Stimulated activated CD8-positive, alpha-beta memory T cell treated with anti-CD3 and anti-CD28 coated beads, Interleukin-4, amount 100 ng/mL, for 1 hour (primary cell): ENCODE data around the gene CDH22.

Experiments
- DNase-seq, 2 donors: peaks; one replicate each; pipeline ENCODE4 v3.0.0-alpha.2; 2020; ENCODE audit warnings: low read depth in 2 of 2, low spot score in 1 of 2

The CDH22 gene

GRCh38 chr20:46268662-46269061 is 39.6 kb downstream of the CDH22 start:
- no peak for DNase-seq

DNA sequence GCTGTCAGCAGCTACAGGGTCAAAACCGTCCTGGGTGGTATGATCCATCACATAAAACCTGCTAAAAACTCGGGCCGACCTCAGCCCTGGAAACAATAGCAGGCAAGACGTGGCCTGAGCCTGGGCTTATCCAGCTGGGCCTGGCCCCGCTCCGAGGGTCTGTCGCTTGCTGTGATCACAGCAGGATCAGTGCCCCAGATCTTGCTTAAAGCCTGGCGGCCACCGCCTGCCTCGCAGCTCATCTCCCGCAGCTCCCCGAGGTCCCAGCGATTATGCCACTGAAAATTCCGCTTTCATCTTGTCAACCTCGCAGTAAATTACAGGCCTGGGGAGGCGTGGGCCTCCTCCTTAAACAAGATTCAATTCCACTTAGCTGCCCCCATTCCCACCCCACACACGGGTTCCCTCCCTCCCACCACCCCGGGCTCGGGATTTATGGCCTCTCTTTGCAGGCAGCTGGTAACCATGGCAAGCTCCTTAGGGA is 40.1 kb downstream of the CDH22 start:
- DNase-seq, result no peak

GRCh38 chr20:46267108-46268105 is 40.9 kb downstream of the CDH22 start:
- no peak for DNase-seq

DNA sequence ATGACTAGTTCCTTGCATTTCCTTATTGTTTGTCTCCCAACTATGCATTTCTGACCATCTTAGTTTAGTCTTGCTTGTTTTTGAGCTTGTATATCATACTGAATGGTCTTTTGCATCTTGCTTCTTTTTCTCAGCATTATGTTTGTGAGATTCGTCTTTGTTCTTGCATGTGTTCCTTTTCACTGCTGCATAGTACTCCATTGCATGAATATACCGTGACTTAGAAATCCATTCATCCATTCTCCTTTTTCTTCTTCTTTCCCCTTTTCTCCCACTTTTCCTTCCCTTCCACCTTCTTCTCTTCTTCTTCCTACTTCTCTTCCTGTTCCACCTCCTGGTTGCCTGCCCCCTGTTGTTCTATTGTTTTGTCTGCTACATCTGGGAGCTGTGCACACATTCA is 42.8 kb downstream of the CDH22 start:
- no peak for DNase-seq

DNA sequence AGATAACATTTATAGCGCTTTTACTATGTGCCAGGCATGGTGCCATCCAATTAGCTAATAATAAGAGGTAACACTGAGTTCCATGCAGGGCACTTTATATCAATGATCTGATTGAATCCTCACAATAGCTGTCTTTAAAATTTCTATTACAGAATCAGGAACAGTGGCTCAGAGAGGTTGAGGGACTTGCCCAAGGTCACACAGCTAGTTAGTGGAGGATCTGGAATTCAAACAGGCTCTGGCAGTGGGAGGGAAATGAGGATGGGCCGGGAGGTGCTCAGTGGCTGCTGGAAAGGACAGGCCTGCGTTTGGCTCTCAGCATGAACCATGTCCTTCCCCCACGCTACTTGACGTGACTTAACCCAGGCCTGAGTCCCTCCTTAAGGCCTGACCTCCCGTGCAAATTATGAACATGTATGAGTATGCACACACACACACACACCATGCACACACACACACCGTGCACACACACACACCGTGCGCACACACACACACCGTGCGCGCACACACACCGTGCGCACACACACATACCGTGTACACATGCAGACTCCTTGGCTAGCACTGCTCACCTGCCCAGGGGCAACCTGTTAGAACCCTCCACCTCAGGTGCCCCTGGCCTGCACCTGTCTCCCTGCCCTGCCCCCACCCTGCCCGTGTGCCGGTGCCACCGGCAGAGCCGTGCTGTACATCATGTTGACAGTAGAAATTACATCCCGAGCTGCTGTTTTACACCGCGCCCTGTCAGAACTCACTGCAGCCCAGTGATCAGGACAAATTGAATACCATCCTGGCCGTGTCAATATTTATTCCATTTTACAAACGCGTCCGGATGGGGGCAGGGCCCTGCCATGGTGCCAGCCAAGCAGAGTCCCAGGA is 43.7 kb downstream of the CDH22 start:
- no peak for DNase-seq

DNA sequence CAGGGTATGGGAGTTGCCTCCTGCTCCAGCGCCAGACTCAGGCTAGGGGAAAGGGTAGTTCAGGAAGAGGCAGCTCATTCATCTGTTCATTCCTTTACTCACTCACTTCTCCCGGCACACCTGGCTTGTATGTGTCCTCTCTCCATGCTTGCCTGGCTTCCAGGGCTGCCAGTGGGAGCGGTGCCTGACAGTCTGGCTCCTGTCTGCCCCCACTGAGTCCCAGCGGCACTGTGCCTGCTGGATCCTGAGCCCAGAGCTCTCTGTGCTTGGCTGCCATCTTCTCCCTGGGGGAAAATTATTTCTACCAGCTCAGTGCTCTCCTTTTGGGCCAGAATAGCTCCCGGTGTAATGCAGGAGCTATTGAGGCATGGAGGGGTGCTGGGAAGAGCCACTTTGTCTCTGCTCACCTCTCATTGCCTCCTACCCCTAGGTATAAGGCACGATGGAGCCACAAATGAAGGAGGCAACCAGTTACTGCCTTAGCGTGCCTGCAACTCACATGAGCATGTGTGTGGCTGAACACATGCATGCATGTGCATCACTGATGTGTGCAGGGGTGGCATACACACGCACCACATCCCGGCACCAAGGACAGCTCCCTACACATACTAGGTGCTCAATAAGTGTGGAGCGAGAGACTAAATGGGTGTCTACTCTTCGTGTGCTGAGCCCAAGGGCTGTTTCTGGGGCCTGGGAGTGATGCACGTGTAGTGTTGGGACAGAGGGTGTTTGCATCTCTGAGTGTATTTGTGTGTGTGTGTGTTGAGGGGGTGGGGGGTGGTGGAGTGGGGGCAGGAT is 46.6 kb downstream of the CDH22 start:
- DNase-seq, result no peak

DNA sequence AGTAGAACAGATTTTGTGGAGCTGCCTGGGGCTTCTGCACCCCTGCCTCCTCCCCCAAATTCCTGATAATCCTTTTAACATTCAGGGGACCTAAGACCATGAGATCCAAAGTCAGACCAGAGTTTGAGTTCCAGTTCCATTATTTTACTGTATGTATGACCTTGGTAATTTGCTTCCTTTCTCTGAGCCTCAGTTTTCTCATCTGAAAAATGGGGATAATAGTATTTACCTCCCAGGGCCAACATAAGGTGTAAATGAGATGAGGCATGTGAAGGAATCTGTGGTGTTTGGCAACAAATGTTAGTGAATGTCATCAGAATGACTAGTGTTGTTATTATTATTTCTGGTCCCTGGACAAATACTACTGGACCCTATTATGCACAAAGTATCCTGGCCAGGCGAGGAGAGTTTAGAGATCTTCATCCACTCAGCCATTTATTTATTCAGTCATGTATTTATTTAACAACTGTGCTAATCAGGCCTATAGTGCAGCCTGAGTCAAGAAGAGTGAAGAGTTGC is 47.3 kb downstream of the CDH22 start:
- no peak for DNase-seq

- DNase-seq, result no peak
Observed at GRCh38 chr20:46260480-46260879, 47.8 kb downstream of the CDH22 start.

DNA sequence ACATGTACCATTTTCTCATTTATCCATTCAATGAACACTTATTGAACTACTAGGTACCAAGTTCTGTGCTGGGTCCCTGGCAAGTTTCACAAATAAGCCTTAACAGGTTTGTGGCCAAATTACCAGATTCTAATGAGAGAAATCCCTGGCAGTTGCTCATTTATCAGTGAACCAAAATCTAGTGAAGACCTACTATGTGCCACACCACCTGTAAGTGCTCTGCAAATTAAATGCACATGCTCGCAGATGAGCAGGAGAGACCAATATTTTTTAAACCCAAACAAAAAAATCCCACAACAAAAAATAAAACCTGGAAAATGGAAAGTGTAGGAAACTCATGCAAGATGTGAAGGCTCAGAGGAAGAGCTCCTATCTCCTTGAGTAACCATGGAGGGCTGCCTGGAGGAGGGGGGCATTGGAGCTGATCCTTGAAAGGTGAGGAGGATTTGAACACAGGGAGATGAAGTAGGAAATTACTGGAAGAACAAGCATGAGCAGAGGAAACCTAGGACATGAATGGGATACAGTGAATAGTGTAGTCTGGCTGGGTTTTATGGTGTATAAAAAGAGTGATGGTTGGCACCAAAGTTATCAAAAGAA is 48.9 kb downstream of the CDH22 start:
- DNase-seq, result no peak

DNA sequence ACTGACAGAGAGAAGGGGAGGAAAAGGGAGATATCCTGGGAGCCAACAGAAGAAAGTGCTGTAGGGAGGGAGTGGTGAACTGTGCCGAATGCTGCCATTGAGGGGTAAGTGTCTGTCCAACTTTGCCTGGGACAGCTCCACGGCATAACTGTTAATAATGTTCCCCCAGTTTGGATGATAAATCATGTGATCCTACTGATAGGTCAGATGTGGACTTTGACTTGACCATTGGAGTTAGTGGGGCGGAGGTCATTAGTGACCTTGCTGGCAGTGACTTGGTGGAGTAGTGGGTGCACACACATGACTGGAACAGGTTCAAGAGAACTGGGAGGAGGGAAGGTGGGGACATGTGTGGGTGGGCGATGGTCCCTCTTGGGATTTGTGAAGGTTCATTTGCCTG is 50.4 kb downstream of the CDH22 start:
- no peak for DNase-seq

DNA sequence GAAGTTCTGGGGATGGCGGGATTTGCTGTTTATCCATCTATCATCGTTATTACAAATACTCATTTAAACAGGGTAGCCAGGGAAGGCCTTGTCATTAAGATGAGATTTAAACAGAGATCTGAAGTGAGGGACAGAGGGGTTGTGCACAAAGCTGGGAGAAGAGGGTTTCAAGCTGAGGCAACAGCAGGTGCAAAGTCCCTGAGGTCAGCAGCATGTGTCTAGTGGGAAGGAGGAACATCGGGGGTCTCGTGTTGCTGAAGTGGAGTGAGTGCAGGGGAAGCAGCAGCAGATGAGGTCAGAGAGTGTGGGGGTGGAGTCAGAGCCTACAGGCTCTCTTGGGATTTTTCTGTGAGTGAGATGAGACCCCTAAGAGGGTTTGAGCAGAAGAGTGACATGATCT is 52.0 kb downstream of the CDH22 start:
- no peak for DNase-seq

GRCh38 chr20:46255440-46256104 is 52.7 kb downstream of the CDH22 start:
- no peak for DNase-seq

- DNase-seq, result no peak
Observed at GRCh38 chr20:46253391-46253790, 54.9 kb downstream of the CDH22 start.

GRCh38 chr20:46252352-46253091 is 55.8 kb downstream of the CDH22 start:
- no peak for DNase-seq

GRCh38 chr20:46251211-46251673 is 57.1 kb downstream of the CDH22 start:
- no peak for DNase-seq

GRCh38 chr20:46250772-46251171 is 57.5 kb downstream of the CDH22 start:
- DNase-seq, result no peak

- no peak for DNase-seq
Observed at GRCh38 chr20:46249671-46250070, 58.6 kb downstream of the CDH22 start.

DNA sequence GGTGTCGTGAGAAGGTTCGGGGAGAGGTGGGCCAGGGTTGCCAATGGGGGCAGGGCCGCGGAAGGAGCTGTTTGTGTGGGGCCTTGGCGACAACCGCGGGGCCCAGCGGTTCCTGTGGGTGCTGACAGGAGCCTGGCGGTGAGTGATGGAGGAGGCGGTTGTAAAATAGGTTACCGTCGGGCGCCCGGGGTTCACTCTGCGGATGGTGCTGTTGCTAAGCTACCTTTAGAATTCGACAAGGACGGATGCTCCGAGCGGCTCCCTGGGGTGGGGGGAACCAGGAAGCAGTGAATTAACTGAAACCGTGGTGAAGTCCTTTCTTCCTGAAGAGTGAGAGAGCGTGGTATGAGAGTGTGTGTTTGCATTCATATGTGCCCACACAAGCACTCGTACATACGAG is 61.7 kb downstream of the CDH22 start:
- DNase-seq, result no peak
